Activated CD8-positive, alpha-beta memory T cell treated with anti-CD3 and anti-CD28 coated beads, Interleukin-2, amount 50 U/mL, for 48 hours (primary cell): ENCODE measurements around the gene FBXW2.

Experiments used
- DNase-seq: peaks from one replicate; pipeline ENCODE4 v3.0.0-alpha.2; 2020

Gene FBXW2

DNA sequence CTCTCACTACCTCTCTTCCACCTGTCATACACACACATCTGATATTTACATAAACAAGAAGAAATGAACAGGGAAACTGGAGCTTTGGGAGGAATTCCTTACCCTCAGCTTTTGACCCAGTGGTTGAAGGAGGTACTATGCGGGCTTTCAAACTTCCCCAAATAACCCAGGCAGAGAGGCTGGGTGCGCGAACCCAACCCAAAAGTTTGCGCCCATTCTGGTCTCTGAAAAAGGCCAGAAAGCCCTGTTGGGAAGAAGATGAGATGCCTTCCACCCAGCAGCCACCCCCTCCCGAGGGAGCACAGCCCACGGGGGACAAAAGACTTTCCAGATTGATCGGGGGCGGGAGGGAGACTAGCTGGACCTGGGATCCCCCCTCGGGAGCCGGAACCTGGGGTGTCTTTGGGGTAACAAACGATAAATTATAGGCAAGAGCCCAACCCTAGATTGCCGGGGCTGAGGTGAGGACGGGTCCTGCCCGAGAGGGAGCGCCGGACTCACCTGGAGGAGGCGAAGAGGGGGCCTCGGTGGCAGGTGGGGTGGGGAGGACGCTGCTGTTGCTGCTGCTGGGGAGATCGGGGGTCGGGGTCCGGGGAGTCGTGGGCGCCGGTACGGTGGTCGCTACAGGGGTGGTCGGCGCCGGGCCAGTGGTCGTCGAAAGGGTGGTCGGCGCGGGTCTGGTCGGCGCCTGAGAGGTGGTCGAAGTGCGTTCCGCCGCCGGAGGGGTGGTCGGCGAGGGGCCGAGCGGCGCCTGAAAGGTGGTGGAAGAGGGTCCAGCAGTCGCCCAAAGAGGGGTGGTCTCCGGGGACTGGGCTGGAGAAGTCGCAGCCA is 79.7 kb downstream of the FBXW2 start:
- DNase-seq = peak; percentile 67

DNA sequence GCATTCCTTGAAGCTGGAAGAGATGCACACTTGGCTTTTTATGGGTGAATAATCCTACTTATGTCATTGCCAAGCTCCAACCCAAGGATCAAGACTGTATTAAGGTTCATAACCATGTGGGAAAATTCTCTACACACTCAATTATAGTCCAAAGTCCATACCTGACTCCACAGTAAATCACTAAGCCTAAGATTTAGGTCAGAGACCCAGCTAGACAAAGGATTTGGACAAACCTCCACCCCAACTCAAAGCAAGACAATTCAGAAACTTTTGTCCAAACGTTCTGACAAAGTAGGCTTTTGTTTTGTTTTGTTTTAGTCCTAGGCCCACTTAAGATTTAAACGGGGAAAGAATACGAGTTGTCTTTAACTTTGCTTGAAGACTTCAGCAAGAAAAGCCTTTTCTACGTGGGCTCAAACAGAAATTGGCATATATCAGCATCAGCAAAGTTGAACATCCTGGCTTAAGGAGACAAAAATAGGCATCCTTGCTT is 80.6 kb downstream of the FBXW2 start:
- DNase-seq = no peak

DNA sequence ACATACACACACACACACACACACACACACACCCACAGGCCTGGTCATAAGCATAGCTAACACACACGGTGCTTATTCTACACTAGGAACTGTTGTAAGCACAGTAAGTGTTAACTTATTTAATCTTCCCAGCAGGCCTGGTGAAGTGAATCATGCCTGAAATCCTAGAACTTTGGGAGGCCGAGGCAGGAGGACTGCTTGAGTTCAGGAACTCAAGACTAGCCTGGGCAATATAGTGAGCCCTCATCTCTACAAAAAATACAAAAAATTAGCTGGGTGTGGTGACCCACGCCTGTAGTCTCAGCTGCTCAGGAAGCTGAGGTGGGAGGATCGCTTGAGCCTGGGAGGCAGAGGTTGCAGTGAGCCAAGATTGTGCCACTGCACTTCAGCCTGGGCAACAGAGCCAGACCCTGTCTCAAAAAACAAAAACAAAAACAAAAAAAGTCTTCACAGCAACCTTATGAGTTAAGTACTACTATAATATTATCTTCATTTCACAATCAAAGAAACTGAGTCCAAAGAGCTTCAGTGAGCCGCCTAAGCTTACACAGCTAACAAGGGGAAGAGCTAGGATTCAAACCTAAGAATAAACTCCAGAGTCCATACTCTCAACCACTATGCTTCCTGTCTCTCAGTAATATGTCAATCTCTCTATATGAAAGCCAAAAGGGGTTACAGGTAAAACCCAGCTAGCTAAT is 81.2 kb downstream of the FBXW2 start:
- no peak for DNase-seq

DNA sequence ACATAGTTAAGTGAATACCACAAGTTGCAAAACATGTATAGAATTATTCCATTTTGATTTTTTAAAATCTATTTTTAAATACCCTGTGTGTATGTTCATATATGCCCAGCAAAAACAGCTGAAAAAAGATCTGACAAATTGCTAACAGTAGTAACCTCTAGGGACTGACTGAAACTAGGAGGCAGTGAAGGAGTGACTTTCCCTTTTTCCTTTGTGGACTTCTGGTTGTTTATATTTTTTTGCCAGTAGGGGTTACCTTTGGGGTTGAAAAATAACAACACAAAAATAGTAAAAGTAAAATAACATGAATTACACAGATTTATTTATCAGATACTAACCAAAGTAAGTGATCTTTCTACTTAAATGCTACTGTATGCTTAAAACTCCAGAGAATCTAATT is 81.9 kb downstream of the FBXW2 start:
- no peak for DNase-seq

DNA sequence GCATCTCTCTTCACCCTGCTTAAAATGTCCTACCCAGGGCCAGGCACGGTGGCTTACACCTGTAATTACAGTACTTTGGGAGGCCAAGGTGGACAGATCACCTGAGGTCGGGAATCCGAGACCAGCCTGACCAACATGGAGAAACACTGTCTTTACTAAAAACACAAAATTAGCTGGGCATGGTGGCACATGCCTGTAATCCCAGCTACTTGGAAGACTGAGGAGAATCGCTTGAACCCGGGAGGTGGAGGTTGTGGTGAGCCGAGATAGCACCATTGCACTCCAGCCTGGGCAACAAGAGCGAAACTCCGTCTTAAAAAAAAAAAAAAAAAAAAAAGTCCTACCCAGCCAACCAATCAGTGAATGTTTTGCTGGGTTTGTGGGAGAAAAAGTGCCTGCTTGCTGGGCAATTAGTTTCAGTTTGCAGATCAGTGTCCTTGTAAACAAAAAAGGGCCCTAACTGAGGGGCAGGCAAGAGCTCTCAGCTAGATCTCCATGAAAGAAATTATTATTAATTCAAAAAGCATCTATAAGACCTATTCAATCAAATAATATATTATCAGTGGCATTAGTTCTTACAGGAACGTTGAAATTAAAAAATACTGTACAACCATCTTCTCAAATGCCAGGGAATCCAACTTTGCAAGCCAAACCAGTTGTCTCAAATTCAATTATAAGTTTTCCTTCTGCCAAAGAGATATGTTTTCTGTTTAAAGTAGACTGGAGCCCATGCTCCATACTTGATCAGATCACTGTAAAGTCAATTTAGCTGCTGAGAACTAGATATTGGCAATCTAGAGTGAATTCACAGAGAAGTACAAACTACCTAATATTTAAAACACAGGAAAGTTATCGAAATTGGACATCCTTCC is 82.9 kb downstream of the FBXW2 start:
- DNase-seq = no peak

DNA sequence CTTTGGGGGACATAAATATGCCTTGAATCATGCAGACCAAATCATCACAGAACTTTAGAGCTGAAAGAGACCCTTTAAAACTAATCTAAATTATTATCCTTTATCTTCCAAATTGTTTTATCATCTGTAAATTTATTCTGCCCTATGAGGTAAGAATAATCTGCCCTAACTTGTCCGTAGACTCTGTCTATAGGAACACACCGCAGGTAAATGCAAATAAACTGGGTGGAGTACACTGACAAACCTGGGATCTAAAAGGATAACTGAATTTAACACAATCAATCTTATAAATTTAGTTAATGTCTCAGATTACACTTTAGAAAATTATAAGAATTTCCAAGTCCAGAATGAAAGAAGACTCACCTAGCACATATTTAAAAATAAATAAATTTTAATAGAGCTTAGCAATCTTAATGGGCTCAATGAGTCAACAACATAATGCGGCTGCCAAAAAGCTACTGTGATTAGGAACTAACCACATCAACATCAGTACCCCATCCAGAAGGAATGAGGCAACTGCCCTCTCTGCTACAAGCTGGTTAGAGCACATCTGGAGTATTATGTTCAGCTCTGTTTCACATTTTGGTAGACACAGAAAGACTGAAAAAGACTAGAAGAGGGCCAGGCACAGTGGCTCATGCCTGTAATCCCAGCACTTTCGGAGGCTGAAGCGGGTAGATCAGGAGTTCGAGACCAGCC is 84.5 kb downstream of the FBXW2 start:
- DNase-seq = no peak

DNA sequence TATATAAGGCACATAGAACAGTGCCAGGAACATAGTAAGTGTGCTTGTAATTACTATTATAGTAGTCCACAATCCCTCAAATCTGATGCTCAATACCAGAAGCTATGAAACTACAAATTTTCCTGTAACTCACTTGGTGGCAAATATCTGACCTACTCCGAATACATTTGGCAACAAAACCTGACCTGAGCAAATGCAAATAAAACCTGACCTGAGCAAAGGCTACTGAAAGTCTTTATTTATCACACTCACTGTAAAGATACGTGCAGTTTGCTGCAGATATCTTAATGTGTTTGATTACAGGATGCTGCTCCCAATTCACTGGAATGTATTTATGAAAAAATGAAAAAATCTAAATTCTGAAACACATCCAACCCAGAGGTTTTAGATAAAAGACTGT is 86.0 kb downstream of the FBXW2 start:
- no peak for DNase-seq
